Right lobe of liver (tissue), 4 donors: ENCODE data around the gene ZNF580.

ENCODE experiments used
- CTCF ChIP-seq, 4 donors: fragments of 200-600 bp in 3 of 4; fragments of 450-650 bp in 1 of 4; IDR thresholded peaks; one replicate each; pipeline versions ENCODE4 v1.5.1 to v1.8.0; 2016 to 2022; ENCODE audit warnings: antibody characterized with exemption in 4 of 4, mild to moderate bottlenecking in 2 of 4
- POLR2A ChIP-seq: fragments of 450-650 bp; IDR thresholded peaks from one replicate; pipeline ENCODE4 v1.6.1; 2017; ENCODE audit warnings: antibody characterized with exemption, mild to moderate bottlenecking
- donor health status: DM: no; HTN: no; CAD: no.
- donor health status: DM: no; HTN: no; CAD: no.
- donor health status: DM: no; HTN: yes; CAD: no.

DNA sequence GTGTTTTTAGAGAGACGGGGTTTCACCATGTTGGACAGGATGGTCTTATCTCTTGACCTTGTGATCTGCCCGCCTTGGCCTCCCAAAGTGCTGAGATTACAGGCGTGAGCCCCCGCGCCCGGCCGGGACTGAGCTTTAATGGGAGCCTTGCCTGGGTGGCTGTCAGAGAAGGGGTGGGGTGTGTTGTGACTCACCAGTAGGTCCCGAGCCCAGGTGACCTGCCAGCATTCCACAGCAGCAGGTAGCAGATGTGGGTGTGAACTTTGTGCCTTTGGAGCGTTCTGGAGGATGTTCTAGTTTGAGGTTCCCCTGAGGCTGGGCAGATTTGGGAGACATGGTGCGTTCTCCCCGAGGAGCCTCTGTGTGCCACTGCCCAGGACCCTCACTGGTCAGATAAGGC is 27.2 kb downstream of the ZNF580 start:
- TF ChIP-seq POLR2A, result no peak
- no peak for TF ChIP-seq CTCF (IDR thresholded peaks at IDR 0.05)
